NCI-H1930 (cell line): ENCODE measurements around the gene PMM1.
"Not testable (repeated sequence)": the region's sequence is repeated elsewhere in the genome, so short reads cannot be mapped to it uniquely, and the experiment has no call there.

Experiments used
- DNase-seq, 2 experiments: peaks; one replicate each; lab custom pipeline; 2025; lab: John Stamatoyannopoulos, UW

PMM1 gene

DNA sequence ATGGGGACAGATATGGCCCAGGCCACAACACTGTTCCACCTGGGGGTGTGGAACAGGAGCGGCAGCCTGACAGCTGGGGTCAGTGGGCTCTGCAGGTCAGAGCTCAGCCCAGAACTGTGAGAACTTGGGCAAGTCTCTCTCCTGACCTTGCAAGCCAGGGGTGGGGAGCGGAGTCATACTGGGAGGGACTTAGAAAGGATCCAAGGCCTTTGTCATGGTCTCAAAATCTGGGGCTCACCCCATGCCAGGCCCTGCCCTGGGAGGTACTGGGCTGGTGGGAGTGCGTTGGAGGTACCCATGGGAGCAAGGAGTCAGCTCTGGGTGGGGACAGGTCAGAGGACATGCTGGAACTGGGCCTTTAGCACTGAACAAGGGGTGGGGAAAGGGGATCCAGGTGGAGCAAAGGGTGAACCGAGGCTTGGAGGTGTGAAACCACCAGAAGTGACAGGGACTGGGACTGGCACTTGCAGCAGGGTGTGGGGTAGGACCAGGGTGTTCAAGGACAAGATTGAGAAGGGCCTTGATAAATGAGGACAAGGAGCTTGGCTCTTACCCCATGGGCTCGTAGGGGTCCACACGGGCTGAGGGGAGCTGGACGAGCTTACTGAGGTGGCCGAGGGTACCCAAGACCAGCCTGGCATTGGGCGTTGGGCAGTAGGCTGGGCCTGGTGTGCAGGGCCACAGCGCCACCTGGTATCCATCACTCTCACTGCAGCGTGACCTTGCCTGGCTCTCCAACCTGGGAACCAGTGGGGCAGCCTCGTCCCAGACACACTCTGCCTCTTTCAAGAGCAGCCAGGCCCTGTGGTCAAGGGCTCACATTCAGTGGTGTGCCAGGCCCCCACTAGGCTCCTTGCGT is 7.4 kb upstream of the PMM1 start:
- peak in 1 of 2 experiments; percentile 2 for DNase-seq

GRCh38 chr22:41595703-41596102 is 6.1 kb upstream of the PMM1 start:
- DNase-seq = no peak

- DNase-seq = not testable (repeated sequence)
Observed at GRCh38 chr22:41593336-41593960, 3.8 kb upstream of the PMM1 start.

GRCh38 chr22:41587347-41587723 is 2.3 kb downstream of the PMM1 start:
- no peak for DNase-seq

DNA sequence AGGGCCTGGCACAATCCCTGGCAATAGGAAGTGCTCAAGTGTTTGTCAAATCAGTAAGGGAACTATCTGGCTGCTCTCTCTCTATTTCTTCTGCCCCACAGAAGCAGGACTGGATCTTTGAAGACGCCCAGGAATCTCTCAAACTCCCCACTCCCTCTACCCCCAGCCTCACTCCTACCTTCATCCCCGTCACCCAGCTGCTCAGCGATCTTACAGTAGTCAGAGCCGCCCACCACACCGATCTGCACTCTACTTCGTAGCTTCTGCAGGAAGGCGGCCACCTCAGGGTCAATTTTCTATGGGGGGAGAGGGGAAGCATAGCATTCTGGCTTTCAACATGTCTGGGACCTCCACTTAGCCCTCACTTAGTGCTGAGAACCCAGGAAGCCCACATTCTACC is 3.7 kb downstream of the PMM1 start:
- no peak for DNase-seq

GRCh38 chr22:41584881-41585280 is 4.8 kb downstream of the PMM1 start:
- no peak for DNase-seq

- DNase-seq = no peak
Observed at GRCh38 chr22:41582694-41583093, 6.9 kb downstream of the PMM1 start.

- no peak for DNase-seq
Observed at GRCh38 chr22:41579997-41580355, 9.7 kb downstream of the PMM1 start.

- DNase-seq = no peak
Observed at GRCh38 chr22:41579297-41579996, 10.2 kb downstream of the PMM1 start.

DNA sequence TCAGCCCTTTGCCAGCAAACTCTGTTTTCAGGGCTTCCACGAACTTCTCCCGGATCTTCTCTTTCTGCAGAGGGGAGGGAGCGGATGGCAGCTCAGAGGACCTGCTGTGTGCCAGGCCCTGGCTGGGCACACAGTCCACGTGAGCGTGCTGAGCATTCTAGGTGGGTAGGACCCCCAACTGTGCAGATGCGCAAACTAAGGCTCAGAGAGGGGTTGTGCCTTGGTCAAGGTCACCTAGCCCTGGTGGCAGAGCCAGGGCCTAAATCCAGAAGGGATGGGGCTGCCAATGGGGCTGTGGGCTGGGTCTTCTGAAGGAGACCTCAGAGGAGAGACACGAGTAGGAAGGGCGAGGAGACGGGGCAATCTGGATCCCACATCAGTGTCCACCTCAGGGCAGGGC is 10.8 kb downstream of the PMM1 start:
- no peak for DNase-seq

DNA sequence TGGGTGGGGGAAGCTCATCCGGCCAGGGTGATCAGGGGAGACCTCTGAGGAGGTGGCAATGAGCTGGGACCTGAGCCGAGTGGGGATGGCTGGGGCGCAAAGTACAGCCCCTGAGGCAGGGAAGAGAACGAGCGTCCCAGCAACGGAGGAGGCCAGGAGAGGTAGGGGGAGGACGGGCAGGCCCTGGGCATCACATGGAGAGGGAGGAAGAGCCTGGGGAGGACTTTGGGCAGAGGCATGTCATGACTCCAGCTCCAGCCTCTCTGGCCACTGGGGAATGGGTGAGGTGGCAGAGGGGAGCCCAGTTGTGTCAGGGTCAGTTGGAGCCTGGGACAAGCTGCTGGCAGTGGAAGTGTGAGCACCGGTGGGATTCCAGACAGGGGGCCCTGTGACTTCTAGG is 11.5 kb downstream of the PMM1 start:
- DNase-seq = no peak

DNA sequence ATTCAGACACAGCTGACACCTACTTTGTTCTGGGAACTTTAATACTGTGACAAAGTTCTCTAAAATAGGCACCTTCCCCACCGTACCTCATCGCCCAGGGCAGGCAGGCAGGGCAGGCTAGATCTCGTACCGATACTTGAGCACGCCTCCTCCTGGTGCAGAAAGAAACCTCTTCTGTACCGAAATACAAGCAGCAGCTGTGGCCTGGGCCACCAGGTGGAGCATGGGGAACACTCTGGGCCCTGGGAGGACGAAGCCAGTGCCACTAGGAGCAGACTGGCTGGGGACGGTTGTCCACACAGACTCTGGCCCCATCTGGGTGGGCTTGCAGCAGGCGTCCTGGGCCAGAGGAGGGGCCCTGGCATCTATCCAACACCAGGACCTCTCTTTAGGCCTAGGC is 12.8 kb downstream of the PMM1 start:
- peak; percentile 39 to 50 for DNase-seq

DNA sequence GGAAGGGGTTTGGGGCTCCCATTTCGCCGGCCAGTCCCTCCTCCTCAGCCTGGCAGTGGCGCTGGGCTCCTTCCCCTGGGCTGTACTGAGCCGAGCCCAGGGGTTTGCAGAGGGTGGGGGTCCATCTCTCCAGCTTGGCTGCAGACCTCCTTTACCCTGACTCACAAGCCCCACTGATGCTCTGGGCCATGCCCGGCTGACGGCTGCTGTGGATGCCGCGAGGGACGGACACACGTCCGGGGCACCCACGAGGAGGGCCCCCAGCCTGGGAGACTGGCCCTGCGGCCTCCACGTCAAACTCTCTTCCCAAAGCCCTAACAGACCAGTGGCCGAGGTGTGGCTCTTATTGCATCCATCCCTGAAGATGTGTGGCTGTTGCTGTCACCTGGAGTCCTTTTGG is 14.1 kb downstream of the PMM1 start:
- DNase-seq = no peak

- no peak for DNase-seq
Observed at GRCh38 chr22:41574847-41575381, 14.7 kb downstream of the PMM1 start.

GRCh38 chr22:41573677-41574076 is 16.0 kb downstream of the PMM1 start:
- DNase-seq = no peak

GRCh38 chr22:41572305-41572704 is 17.3 kb downstream of the PMM1 start:
- DNase-seq = not testable (repeated sequence)

DNA sequence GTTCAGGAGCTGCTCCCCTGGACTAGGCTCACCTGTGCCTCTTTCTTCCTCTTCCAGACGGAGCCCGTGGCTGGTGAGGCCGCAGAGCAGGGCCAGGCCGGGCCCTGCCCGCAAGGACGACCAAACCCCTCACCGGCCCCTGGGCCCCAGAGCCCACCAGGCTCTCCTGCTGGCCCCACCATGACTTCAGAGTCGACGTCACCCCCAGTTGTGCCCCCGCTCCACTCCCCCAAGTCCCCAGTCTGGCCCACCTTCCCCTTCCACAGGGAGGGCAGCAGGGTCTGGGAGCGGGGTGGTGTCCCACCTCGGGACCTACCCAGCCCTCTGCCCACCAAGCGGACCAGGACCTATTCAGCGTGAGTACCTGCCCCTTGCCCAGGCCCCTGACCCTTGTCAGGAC is 17.9 kb downstream of the PMM1 start:
- no peak for DNase-seq

DNA sequence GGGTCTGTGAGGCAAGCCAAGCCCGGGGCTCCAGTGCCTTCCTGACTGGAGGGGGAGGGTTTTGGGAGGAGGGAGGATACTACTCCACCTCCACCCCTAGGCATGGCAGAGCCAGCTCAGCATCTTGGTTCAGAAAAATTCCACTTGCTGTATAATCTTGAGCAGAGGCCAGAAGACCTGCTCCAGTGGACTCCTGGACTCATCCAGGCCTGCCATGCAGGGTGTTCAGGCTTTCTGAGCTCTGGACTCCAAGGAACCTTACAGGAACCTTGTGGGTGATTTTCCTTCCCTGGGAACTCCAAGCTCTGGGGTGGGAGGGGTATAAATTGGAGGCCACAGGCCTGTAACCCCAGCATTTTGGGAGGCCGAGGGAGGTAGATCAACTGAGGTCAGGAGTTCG is 19.4 kb downstream of the PMM1 start:
- DNase-seq = no peak

GRCh38 chr22:41568811-41569210 is 20.8 kb downstream of the PMM1 start:
- DNase-seq = no peak

- no peak for DNase-seq
Observed at GRCh38 chr22:41567512-41567768, 22.2 kb downstream of the PMM1 start.

- no peak for DNase-seq
Observed at GRCh38 chr22:41565403-41566054, 24.1 kb downstream of the PMM1 start.

DNA sequence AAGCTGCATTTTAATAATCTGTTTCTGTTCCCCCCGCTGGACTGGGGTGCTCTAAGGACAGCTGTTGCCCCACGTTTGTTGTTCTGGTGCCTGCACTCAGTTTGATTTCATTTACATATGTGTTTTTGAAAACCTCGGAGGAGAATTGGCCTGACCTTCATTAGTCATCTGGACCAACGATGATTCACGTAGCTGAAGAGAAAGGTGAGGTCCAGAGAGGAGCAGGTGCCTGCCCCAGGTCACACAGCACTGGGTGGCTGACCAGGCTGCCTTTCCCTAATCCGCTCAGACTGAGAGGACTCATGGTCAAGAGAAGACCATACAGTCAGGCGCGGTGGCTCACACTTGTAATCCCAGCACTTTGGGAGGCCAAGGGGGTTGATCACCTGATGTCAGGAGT is 25.1 kb downstream of the PMM1 start:
- DNase-seq = no peak
